Ishikawa (cell line): ENCODE results near the gene TBC1D24.

Experiments used
- USF1 ChIP-seq: IDR thresholded peaks from 2 replicates; pipeline ENCODE4 v1.6.1; 2012
- YY1 ChIP-seq: IDR thresholded peaks from 2 replicates; pipeline ENCODE4 v1.6.1; 2012; ENCODE audit warnings: low read depth

- TF ChIP-seq YY1 = no peak
- TF ChIP-seq USF1 = no peak
Observed at GRCh38 chr16:2438121-2438520, 36.8 kb upstream of the TBC1D24 start.
